A549 treated with DMSO at 1 μM for 4 hours (cell line): Measurements from ENCODE around the gene MAP3K7. TPM values are rescaled to one million over a fixed set of nuclear protein-coding genes. Genes with fewer than 3 reads are reported as not detected.

Experiments used
- total RNA-seq: library from RNA; stranded (reverse); fragments of 200-300 nt; extraction: Qiagen RNA extraction; gene quantifications from 5 replicates; pipeline ENCODE4 v1.2.3, GENCODE V29; 2022; ENCODE audit warnings: low read depth

MAP3K7 gene
- 11.3 to 15.2 TPM (median 13.7 TPM) in 5 replicates for total RNA-seq

DNA sequence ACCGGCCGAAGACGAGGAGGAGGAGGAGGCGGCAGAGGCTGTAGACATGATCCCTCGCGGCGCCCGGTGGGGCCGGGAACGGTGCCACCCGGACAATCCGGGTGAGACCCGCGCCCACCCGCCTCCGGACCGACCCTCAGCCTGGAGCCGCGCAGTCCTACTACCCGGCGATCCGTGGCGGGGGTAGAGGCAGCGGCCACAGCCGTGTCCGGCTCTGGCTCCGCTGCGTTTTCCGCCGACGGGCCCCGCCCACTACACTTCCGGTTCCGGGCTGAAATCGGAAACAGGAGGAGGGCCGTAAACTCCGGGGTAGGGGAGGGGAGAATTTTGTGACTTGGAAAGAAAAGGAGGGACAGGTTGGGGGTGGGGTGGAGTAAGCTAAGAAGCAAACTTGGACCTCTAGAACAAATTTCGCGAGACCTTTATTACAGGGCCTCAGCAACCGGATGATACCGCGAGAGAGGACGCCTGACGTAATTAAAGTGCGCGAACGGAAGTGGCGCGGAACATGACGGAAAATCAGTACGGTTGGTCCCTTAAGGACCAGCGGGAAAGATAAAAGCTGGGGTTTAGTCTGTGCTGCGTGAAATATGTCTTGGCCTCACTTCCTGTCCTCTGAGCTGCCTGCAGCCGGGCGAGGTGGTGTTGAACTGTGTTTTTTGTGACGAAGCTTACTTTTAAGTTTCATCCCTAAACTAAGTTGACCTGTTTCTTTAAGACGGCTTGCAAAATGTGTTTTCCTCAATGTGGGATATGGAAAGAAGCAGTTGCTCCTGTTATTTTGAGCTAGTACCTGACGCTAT lies at the start of gene MAP3K7:
Gene MAP3K7 (minus strand): TSS at position 237 of the 803 bp plus-strand sequence. CDS start 189 bp downstream, at position 48.

